G401 (cell line): ENCODE measurements around the gene HSPA13. TPM values are rescaled to one million over a fixed set of nuclear protein-coding genes. Genes with fewer than 3 reads are reported as not detected.

Source experiments
- DNase-seq: peaks from one replicate; pipeline ENCODE4 v3.0.0-alpha.2; 2015; ENCODE audit warnings: low spot score
- in situ Hi-C: cut with HindIII; loops from 2 replicates; pipeline ENCODE4 v1.10.0; 2016; ENCODE audit warnings: low sequenced_read_pairs, mixed read lengths
- total RNA-seq: library from RNA; depleted of rRNA; stranded (reverse); fragments of >200 nt; shearing (Covaris generic); gene quantifications from 2 replicates; pipeline ENCODE4 v1.2.3, GENCODE V29; 2014; rRNA removed

Gene HSPA13
- total RNA-seq, 1 experiment from 2014 or later = 26.5 TPM

GRCh38 chr21:14325595-14325994 lies 57.4 kb downstream of the HSPA13 start:
- DNase-seq = no peak
- in situ Hi-C loops = no loop called here

Other genes with a start within 250 kb of the HSPA13 start
- not detected in 2 replicates for gene LIPI, start 172.2 kb downstream of the HSPA13 start, total RNA-seq
- 0.62 TPM in 1 of 2 replicates, not detected in the other for gene RBM11, start 167.0 kb downstream of the HSPA13 start, total RNA-seq
- not detected in 2 replicates for gene SAMSN1, start 163.2 kb upstream of the HSPA13 start, total RNA-seq